T-helper 2 cell treated with Interferon-gamma antibody and Interleukin-4, amounts not matched to agents 100 ng/mL and 5 ng/mL, for 36 hours (primary cell): ENCODE measurements around the gene ATP1B1. TPM values are rescaled to one million over a fixed set of nuclear protein-coding genes. Genes with fewer than 3 reads are reported as not detected.

Source experiments
- intact Hi-C: fragments of 100-400 bp; cut with micrococcal nuclease; formaldehyde crosslinking; loops from one replicate; pipeline ENCODE4 v1.15.1; 2023
- total RNA-seq: library from RNA; stranded (reverse); gene quantifications from 2 replicates; pipeline ENCODE4 v1.2.3, GENCODE V29; 2022

Gene ATP1B1
- total RNA-seq, 1 donor from 2014 or later, result 6.4 TPM

DNA sequence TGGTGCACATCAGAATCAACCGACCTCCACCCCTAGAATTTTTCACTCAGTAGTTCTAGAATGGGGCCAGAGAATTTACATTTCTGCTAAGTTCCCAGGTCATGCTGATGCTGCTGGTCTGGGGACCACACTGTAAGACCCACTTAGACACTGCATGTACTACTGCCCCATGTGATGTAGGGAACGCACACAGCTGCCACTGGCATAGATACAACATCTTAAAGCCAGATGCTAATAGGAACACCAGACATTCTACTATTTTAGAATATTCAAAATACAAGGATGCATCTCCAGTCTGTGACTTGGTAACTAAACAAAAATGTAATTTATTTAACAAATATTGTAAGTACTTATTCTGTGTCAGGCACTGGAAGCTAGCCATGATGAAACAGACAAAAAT, 14.1 kb upstream of the ATP1B1 start:
- intact Hi-C loops, result loop anchor here (5.0 kb wide), 1 partner anchor 605 kb away; no protein-coding TSS in a partner anchor

GRCh38 chr1:169094897-169095569, 11.5 kb upstream of the ATP1B1 start:
- intact Hi-C loops, result loop anchor here (5.0 kb wide), 1 partner anchor 602 kb away; no protein-coding TSS in a partner anchor

DNA sequence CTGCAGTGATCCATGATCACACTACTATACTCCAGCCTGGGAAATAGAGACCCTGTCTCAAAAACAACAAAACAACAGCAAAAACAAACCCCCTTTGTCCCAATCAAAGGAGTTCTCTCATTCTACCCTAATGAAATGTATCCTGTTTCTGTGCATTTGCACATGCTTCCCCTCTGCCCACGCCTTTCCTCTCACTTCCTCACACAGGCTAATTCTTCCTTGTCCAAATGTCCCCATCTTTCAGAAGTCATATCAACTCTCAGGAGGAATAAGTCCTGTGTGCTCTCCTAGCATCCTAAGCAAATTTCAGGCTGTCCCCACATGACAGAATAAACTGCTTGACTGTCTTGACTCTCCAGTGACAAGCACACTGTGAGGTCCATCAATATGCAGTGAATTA, 8.1 kb upstream of the ATP1B1 start:
- intact Hi-C loops, result no loop called here

- intact Hi-C loops, result no loop called here
Observed at GRCh38 chr1:169099561-169099960, 6.9 kb upstream of the ATP1B1 start.

GRCh38 chr1:169100208-169100607, 6.3 kb upstream of the ATP1B1 start:
- intact Hi-C loops, result loop anchor here (10.0 kb wide), 3 partner anchors 385 to 975 kb away; partner anchors contain the start of genes KIFAP3 and SLC19A2

- intact Hi-C loops, result loop anchor here (10.0 kb wide), 3 partner anchors 384 to 974 kb away; partner anchors contain the start of genes KIFAP3 and SLC19A2
Observed at GRCh38 chr1:169100651-169101088, 5.8 kb upstream of the ATP1B1 start.

- intact Hi-C loops, result loop anchor here (10.0 kb wide), 3 partner anchors 382 to 972 kb away; partner anchors contain the start of genes KIFAP3 and SLC19A2
Observed at GRCh38 chr1:169102567-169102966, 3.9 kb upstream of the ATP1B1 start.

DNA sequence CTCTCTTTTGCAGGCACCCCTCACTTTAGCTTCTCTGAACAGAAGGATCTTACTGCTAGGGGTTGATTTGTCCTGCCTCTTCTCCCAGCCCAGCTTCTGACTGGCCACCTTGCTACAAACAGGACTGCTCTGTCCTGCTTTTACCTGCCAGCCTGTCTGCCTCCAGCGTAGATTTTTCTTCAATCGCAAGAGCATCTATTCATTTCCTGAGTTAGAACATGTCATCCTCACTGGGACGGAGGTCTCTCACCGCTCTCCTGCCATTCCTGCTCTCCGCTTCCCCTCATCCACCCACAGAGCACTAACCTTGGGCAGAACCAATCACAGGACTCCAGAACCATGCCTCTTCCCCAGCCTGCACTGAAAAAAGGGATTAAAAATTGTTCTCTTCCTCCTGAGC, 3.5 kb upstream of the ATP1B1 start:
- intact Hi-C loops, result loop anchor here (10.0 kb wide), 3 partner anchors 382 to 972 kb away; partner anchors contain the start of genes KIFAP3 and SLC19A2

- intact Hi-C loops, result loop anchor here (10.0 kb wide), 3 partner anchors 381 to 971 kb away; partner anchors contain the start of genes KIFAP3 and SLC19A2
Observed at GRCh38 chr1:169103480-169103893, 3.0 kb upstream of the ATP1B1 start.

GRCh38 chr1:169105087-169105433, 1.4 kb upstream of the ATP1B1 start:
- intact Hi-C loops, result loop anchor here (5.0 to 10.0 kb wide), 7 partner anchors 63 to 970 kb away; partner anchors contain the start of genes KIFAP3, SFT2D2 and SLC19A2

GRCh38 chr1:169105434-169106094, 926 bp upstream of the ATP1B1 start:
- intact Hi-C loops, result loop anchor here (2.0 to 10.0 kb wide), 9 partner anchors 63 to 969 kb away; partner anchors contain the start of genes KIFAP3, NME7, SFT2D2 and SLC19A2

GRCh38 chr1:169106921-169107602, 572 bp downstream of the ATP1B1 start:
- intact Hi-C loops, result loop anchor here (2.0 to 10.0 kb wide), 9 partner anchors 65 to 968 kb away; partner anchors contain the start of genes KIFAP3, NME7, SFT2D2 and SLC19A2

GRCh38 chr1:169107603-169108208, 1.2 kb downstream of the ATP1B1 start:
- intact Hi-C loops, result loop anchor here (2.0 to 10.0 kb wide), 9 partner anchors 65 to 967 kb away; partner anchors contain the start of genes KIFAP3, NME7, SFT2D2 and SLC19A2

- intact Hi-C loops, result loop anchor here (5.0 to 10.0 kb wide), 7 partner anchors 66 to 967 kb away; partner anchors contain the start of genes KIFAP3, SFT2D2 and SLC19A2
Observed at GRCh38 chr1:169108223-169108622, 1.7 kb downstream of the ATP1B1 start.

DNA sequence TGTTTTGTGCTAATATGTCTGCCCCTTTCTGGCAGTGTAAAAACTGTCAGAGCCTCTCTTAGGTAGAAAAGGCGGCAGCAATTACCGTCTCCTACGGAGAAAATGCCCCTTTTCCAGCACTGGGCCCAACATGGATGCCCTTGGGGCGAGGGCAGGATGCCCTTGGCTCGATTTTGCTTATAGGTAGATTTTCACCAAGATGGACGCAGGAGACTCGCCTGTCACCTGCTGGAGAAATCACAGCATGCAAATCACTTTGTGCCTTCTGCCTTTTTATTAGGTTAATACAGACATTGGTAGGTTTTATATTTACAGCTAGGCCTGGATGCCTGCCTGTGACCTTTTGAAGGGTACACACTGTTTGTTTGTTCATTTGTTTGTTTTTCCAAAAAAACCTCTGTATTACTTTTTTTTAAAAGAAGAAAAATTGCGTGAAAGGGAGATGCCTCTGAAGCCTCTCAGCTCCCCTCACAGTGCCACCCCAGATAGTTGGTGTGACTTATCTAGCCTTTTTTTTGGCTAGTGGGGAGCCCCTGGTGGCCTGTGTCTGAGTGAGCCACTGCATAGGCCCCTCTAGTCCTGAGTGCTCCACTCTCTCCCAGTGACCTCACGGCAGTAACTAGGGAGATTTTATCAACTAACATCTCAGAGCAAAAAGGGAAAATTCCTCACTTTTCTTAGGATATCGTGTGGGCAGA, 2.5 kb downstream of the ATP1B1 start:
- intact Hi-C loops, result loop anchor here (5.0 to 10.0 kb wide), 7 partner anchors 67 to 966 kb away; partner anchors contain the start of genes KIFAP3, SFT2D2 and SLC19A2

DNA sequence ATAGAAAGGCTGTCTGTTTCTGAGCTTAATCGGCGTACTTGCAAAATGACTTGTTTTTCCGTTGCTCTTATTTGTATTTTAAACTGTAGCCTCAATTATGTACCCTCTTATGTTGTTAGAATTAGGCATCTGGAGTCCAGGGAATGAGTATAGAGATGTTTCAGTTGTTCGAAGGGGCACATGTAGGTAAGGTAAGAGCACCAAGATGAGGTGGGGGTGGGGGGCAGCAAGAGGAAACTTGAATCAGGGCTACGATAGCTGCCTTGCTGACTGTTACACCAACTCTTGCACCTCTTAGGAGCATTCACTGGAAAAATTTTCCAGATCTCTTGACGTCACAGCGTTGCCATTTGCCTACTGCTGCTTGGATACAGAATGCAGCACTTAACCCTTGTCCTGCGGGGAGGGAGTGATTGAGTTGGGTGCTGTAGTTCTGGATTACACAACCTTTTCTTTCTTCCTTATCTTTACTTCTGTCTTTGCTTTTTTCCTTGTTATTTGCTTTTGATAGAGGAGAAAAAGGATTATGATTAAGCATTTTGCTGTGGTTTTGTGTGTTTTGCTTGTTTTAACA, 3.2 kb downstream of the ATP1B1 start:
- intact Hi-C loops, result loop anchor here (5.0 to 10.0 kb wide), 7 partner anchors 67 to 965 kb away; partner anchors contain the start of genes KIFAP3, SFT2D2 and SLC19A2

GRCh38 chr1:169110236-169110635, 3.7 kb downstream of the ATP1B1 start:
- intact Hi-C loops, result no loop called here

- intact Hi-C loops, result no loop called here
Observed at GRCh38 chr1:169110689-169111447, 4.4 kb downstream of the ATP1B1 start.

DNA sequence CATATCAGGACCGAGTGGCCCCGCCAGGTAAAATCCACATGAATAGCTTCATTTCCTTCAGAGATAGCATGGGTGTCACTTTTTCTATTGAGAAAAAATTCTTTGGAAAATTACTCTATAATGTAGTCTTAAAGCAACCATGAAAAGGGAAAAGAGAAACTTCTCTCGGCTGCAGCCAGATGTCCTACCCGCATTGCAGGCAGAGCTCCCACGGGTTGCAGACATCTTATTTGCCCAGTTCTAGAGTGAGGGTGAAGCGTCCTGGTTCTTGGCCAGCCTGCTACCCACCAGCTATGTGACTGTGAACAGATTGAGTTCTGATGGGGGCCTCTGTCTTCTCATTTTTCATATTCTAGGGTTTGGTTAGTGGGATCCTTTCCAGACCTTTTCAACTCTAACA, 5.0 kb downstream of the ATP1B1 start:
- intact Hi-C loops, result no loop called here
